ENCODE results near the gene PPP6R2.
"Not testable (repeated sequence)": the region's sequence is repeated elsewhere in the genome, so short reads cannot be mapped to it uniquely, and the experiment has no call there.

PPP6R2 gene

GRCh38 chr22:50320116-50320515 is 23.0 kb upstream of the PPP6R2 start:
- Mint-ChIP-seq H3K36me3 (ENCODE audit: low read depth) (no peaks in the 10 kb centered on the region), H3K9me3 (no peaks in the 10 kb centered on the region), H3K4me1 (ENCODE audit: low read depth) (no peaks in the 10 kb centered on the region), H3K27me3 (ENCODE audit: low read depth) (peaks cover 7% of the 10 kb centered on the region), H3K4me3 (no peak overlapping the region), H3K27ac (no peak overlapping the region)

DNA sequence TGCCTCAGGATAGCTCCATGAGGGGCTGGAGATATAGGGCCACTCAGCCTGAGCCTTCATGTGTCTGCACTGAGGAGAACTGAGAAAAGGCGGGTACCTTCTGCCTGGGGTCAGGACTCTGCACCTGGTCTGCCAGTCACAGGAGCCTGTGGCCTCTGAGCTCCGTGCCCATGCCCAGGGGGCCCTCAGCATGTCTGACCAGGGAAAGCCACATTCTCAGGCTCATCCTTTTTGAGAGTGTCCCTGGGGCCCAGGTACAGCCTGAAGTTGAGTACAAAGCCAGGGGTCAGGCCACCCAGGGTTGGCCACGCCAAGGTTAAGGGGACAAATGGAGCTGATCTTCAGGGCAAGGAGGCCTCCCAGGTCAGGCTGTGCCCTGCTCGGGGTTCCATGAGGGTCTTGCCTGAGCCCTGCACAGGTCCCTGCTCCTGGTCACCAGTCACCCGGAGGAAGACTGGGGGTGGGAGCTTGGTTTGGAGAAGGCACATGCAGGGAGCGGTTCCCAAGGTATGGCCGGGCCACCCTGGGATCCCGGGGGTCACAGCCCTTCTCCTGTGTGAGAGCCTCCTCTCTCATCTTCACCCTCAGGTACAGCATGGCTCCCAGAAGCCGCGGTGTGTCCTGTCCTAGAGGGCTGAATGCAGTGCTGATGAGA is 22.3 kb upstream of the PPP6R2 start:
- Mint-ChIP-seq H3K36me3 (ENCODE audit: low read depth) (no peaks in the 10 kb centered on the region), H3K4me1 (ENCODE audit: low read depth) (peaks cover 1% of the 10 kb centered on the region), H3K4me3 (no peak overlapping the region), H3K27me3 (ENCODE audit: low read depth) (peaks cover 12% of the 10 kb centered on the region), H3K27ac (no peak overlapping the region), H3K9me3 (no peaks in the 10 kb centered on the region)

DNA sequence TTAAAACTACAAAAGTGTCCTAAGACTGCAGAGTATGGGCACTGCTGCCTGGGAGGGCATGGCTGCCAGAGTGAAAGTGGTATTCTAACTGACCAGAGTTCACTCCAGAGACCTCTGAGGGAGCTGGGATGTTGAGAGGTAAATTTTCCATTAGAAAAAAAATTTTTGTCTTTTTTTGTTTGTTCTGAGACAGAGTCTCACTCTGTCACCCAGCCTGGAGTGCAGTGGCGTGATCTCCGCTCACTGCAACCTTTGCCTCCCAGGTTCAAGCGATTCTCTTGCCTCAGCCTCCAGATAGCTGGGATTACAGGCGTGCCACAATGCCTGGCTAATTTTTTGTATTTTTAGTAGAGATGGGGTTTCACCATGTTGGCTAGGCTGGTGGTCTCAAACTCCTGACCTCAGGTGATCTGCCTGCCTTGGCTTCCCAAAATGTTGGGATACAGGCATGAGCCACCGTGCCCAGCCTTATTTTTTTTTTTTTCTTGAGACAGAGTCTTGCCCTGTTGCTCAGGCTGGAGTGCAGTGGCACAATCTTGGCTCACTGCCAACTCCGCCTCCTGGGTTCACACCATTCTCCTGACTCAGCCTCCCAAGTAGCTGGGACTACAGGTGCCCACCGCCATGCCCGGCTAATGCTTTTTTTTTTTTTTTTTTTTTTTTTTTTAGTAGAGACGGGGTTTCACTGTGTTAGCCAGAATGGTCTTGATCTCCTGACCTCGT is 20.6 kb upstream of the PPP6R2 start:
- not testable (repeated sequence) for H3K9me3 Mint-ChIP-seq; H3K4me1 Mint-ChIP-seq (ENCODE audit: low read depth); H3K4me3 Mint-ChIP-seq; H3K36me3 Mint-ChIP-seq (ENCODE audit: low read depth); H3K27ac Mint-ChIP-seq
- peaks cover 18% of the 10 kb centered on the region for H3K27me3 Mint-ChIP-seq (ENCODE audit: low read depth)

- Mint-ChIP-seq H3K4me3 (no peak overlapping the region), H3K27ac (no peak overlapping the region), H3K9me3 (no peaks in the 10 kb centered on the region)
These were observed 19.2 kb upstream of the PPP6R2 start for GRCh38 chr22:50323900-50324299.

GRCh38 chr22:50325444-50326224 is 17.5 kb upstream of the PPP6R2 start:
- H3K4me3 Mint-ChIP-seq: peak overlapping the region; percentile 85
- peaks cover 23% of the 10 kb centered on the region for H3K27me3 Mint-ChIP-seq (ENCODE audit: low read depth)
- H3K9me3 Mint-ChIP-seq: no peaks in the 10 kb centered on the region
- peak overlapping the region; percentile 69 for H3K27ac Mint-ChIP-seq
- no peaks in the 10 kb centered on the region for H3K36me3 Mint-ChIP-seq (ENCODE audit: low read depth)
- peaks cover 10% of the 10 kb centered on the region for H3K4me1 Mint-ChIP-seq (ENCODE audit: low read depth)

More at GRCh38 chr22:50323900-50324299, 19.2 kb upstream of the PPP6R2 start:
- Mint-ChIP-seq H3K4me1 (ENCODE audit: low read depth) (peaks cover 10% of the 10 kb centered on the region), H3K27me3 (ENCODE audit: low read depth) (peaks cover 18% of the 10 kb centered on the region), H3K36me3 (ENCODE audit: low read depth) (no peaks in the 10 kb centered on the region)

DNA sequence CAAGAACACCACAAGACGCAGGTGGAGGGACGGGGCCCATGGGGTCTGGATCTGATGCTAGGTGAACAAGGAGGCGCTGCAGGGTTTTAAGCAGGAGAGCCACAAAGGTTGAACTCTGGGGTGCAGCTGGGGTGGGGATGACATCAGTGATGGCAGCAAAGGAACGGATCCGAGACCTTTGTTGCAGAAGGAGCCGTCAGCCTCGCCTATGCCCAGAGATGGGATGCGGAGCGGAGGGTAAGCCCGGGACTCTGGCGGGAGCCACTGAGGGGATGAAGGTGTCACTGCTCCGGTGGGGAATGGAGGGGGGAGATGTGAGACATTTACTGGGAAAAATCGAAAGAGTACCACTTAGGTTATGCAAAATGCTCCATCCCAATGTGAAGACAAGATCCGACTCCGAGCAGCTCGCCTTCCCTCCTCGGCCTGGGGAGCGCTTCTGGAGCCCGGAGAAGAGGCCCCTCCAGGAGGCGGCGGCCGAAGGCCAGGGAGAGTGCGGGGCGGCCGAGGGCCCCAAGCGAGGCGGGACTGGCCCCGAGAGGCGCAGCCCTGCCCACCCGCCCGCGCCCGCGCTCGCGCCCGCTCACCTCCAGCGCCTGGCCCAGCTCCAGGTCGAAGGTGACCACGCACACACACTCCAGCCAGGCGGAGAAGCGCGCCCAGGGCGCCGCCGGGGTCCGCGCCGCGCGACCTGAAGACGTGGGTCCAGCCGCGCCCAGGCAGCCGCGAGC is 16.7 kb upstream of the PPP6R2 start:
- Mint-ChIP-seq H3K27ac (peak overlapping the region; percentile 69), H3K4me3 (peak overlapping the region; percentile 85), H3K9me3 (no peaks in the 10 kb centered on the region), H3K27me3 (ENCODE audit: low read depth) (peaks cover 23% of the 10 kb centered on the region), H3K4me1 (ENCODE audit: low read depth) (peaks cover 10% of the 10 kb centered on the region), H3K36me3 (ENCODE audit: low read depth) (no peaks in the 10 kb centered on the region)

DNA sequence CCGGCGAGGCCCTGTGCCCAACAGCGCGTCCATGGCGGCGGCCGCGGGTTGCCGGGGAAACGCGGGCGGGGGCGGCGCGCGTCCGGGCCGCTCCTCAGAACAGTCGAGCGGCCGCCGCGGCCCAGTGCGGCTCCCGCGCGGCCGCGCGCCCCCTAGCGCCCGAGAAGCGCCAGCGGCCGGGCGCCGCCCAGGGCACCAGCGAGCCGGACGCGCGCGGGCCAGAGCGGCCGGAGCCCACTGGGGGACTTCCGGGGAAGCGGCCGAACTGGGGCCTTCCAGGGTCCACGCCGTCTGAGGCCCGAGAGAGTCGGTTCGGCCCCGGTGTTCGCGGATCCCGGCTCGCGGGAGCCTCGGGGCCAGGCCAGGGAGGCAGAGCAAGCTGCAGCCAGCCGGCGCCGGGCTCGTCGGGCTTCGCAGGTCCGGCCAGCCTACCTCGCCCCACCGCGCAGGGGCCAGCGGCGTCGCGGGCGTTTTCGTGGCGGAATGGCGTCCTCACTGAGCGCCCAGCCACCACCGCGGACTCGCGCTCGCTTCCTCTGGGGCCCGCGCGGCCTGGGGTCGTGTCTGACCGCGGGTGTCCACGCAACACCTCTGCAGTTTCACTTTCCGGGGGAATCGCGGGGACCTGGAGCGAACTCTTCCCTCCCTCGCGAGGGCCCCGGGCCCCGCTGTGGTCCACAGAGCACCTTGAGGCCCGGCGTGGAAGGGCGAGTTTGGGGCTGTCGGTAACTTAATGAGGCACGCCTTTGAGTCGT is 16.0 kb upstream of the PPP6R2 start, which contains the start of gene DENND6B:
TSS of gene DENND6B (minus strand) at position 57 of the 755 bp plus-strand sequence. CDS start at position 33, 24 bp downstream.
- no peaks in the 10 kb centered on the region for H3K9me3 Mint-ChIP-seq
- H3K27ac Mint-ChIP-seq: peak within 1 kb of the TSS; percentile 84
- H3K36me3 Mint-ChIP-seq (ENCODE audit: low read depth): no peaks in the 10 kb centered on the region
- peak within 1 kb of the TSS; percentile 85 for H3K4me3 Mint-ChIP-seq
- H3K27me3 Mint-ChIP-seq (ENCODE audit: low read depth): peaks cover 23% of the 10 kb centered on the region
- peaks cover 10% of the 10 kb centered on the region for H3K4me1 Mint-ChIP-seq (ENCODE audit: low read depth)

DNA sequence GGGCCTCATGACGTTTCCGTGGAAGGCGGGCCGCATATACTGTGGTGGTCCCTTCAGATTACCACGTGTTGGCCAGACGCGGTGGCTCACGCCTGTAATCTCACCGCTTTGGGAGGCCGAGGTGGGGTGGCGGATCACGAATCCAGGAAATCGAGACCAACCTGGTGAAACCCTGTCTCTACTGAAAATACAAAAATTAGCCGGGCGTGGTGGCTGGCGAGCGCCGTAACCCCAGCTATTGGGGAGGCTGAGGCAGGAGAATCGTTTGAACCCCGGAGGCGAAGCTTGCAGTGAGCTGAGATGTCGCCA is 15.5 kb upstream of the PPP6R2 start:
- no peaks in the 10 kb centered on the region for H3K9me3 Mint-ChIP-seq
- H3K4me3 Mint-ChIP-seq: peak overlapping the region; percentile 84
- peak overlapping the region; percentile 84 for H3K27ac Mint-ChIP-seq
- H3K4me1 Mint-ChIP-seq (ENCODE audit: low read depth): peaks cover 10% of the 10 kb centered on the region
- no peaks in the 10 kb centered on the region for H3K36me3 Mint-ChIP-seq (ENCODE audit: low read depth)
- peaks cover 23% of the 10 kb centered on the region for H3K27me3 Mint-ChIP-seq (ENCODE audit: low read depth)

DNA sequence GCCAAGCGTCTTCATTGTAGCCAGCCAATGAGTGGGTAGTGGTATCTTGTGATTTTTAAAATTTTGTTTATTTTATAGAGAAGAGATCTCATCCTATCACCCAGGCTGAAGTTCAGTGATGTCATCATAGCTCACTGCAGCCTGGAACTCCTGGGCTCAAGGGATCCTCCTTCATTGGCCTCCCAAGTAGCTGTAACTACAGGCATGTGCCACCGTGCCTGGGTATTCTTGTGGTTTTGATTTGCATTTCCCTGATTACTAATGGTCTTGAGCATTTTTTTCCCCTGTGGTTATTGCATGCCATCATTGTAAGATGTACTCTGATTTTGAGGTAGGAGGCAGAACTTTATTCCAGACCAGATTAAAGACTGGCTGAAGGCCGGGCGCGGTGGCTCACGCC is 13.9 kb upstream of the PPP6R2 start:
- no peak overlapping the region for H3K4me3 Mint-ChIP-seq
- no peaks in the 10 kb centered on the region for H3K36me3 Mint-ChIP-seq (ENCODE audit: low read depth)
- peaks cover 10% of the 10 kb centered on the region for H3K4me1 Mint-ChIP-seq (ENCODE audit: low read depth)
- peaks cover 23% of the 10 kb centered on the region for H3K27me3 Mint-ChIP-seq (ENCODE audit: low read depth)
- no peaks in the 10 kb centered on the region for H3K9me3 Mint-ChIP-seq
- H3K27ac Mint-ChIP-seq: no peak overlapping the region

- H3K4me1 Mint-ChIP-seq (ENCODE audit: low read depth); H3K27ac Mint-ChIP-seq; H3K4me3 Mint-ChIP-seq; H3K27me3 Mint-ChIP-seq (ENCODE audit: low read depth); H3K36me3 Mint-ChIP-seq (ENCODE audit: low read depth); H3K9me3 Mint-ChIP-seq: not testable (repeated sequence)
These were observed 8.7 kb upstream of the PPP6R2 start for GRCh38 chr22:50334433-50334832.

- Mint-ChIP-seq H3K9me3 (no peaks in the 10 kb centered on the region), H3K27me3 (ENCODE audit: low read depth) (no peaks in the 10 kb centered on the region), H3K4me1 (ENCODE audit: low read depth) (peaks cover 4% of the 10 kb centered on the region), H3K27ac (no peak overlapping the region), H3K36me3 (ENCODE audit: low read depth) (no peaks in the 10 kb centered on the region), H3K4me3 (no peak overlapping the region)
These were observed 5.7 kb upstream of the PPP6R2 start for GRCh38 chr22:50337262-50338041.

DNA sequence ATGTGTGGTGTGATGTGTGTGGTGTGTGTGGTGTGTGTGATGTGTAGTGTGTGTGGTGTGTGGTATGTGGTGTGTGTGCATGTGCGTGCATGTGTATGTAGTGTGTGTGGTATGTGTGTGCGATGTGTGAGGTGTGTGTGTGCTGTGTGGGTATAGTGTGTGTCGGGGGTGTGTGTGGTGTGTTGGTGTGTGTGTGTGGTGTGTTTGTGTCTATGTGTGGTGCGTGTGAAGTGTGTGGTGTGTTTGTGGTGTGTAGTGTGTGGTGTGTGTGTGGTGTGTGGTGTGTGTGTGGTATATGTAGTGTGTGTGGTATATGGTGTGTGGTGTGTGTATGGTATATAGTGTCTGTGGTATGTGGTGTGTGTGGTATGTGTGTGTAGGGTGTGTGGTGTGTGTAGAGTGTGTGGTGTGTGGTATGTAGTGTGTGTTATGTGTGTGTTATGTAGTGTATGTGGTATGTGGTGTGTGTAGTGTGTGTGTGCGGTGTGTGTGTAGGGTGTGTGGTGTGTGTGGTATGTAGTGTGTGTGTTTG is 5.0 kb upstream of the PPP6R2 start:
- Mint-ChIP-seq H3K27ac (no peak overlapping the region), H3K36me3 (ENCODE audit: low read depth) (no peaks in the 10 kb centered on the region), H3K27me3 (ENCODE audit: low read depth) (no peaks in the 10 kb centered on the region), H3K4me3 (no peak overlapping the region), H3K9me3 (no peaks in the 10 kb centered on the region), H3K4me1 (ENCODE audit: low read depth) (peaks cover 4% of the 10 kb centered on the region)

GRCh38 chr22:50338860-50339462 is 4.2 kb upstream of the PPP6R2 start:
- H3K27ac Mint-ChIP-seq: no peak overlapping the region
- H3K27me3 Mint-ChIP-seq (ENCODE audit: low read depth): no peaks in the 10 kb centered on the region
- no peaks in the 10 kb centered on the region for H3K36me3 Mint-ChIP-seq (ENCODE audit: low read depth)
- no peak overlapping the region for H3K4me3 Mint-ChIP-seq
- peaks cover 4% of the 10 kb centered on the region for H3K4me1 Mint-ChIP-seq (ENCODE audit: low read depth)
- no peaks in the 10 kb centered on the region for H3K9me3 Mint-ChIP-seq

All from T-helper 1 cell treated with Interleukin-12 subunit alpha and Interleukin-12 subunit beta and Interleukin-4 antibody, amounts not matched to agents 30 μg/mL and 1 μg/mL, for 36 hours (primary cell).